Kidney (tissue), 14 donors: ENCODE results near the gene CCNJL. TPM values are rescaled to one million over a fixed set of nuclear protein-coding genes. Genes with fewer than 3 reads are reported as not detected.
A peak's percentile ranks its signal among the peaks of the same experiment; 100 is the strongest.

Experiments used
- DNase-seq, 5 donors: peaks; one replicate each; pipeline ENCODE4 v3.0.0-alpha.2; 2013 to 2020
- FAIRE-seq: peaks from 2 replicates; lab custom pipeline; 2012; peaks lifted over from hg19 to GRCh38; lab: Jason Lieb, UNC
- H3K27ac ChIP-seq, 2 donors: one replicate each; pipeline ENCODE4 v1.7.0; 2013; ENCODE audit warnings: low read depth in 2 of 2, low read length in 2 of 2, inconsistent platforms in 1 of 2
- H3K27me3 ChIP-seq: one replicate; pipeline ENCODE4 v1.7.1; 2013; ENCODE audit warnings: low read length, inconsistent platforms; ENCODE audit not compliant: control insufficient read depth, insufficient read depth
- H3K36me3 ChIP-seq, 3 donors: one replicate each; pipeline versions ENCODE4 v1.7.0 to v1.7.1; 2013; ENCODE audit warnings: low read length in 3 of 3, control low read depth in 1 of 3, inconsistent platforms in 1 of 3; ENCODE audit not compliant: insufficient read depth in 3 of 3, control insufficient read depth in 2 of 3
- H3K4me1 ChIP-seq, 3 donors: one replicate each; pipeline versions ENCODE4 v1.7.0 to v1.7.1; 2013; ENCODE audit warnings: low read length in 3 of 3, inconsistent platforms in 1 of 3, low read depth in 1 of 3; ENCODE audit not compliant: control insufficient read depth in 2 of 3, insufficient read depth in 2 of 3
- H3K4me3 ChIP-seq, 3 donors: one replicate each; pipeline versions ENCODE4 v1.7.0 to v1.8.1; 2013; ENCODE audit warnings: low read length in 3 of 3, control low read depth in 1 of 3, inconsistent platforms in 1 of 3
- H3K9ac ChIP-seq, 3 donors: one replicate each; pipeline versions ENCODE4 v1.7.0 to v1.7.1; 2013; ENCODE audit warnings: low read length in 3 of 3, control low read depth in 1 of 3, inconsistent platforms in 1 of 3
- H3K9me3 ChIP-seq, 3 donors: one replicate each; pipeline versions ENCODE4 v1.7.0 to v1.7.1; 2013; ENCODE audit warnings: low read length in 3 of 3, control low read depth in 1 of 3, inconsistent platforms in 1 of 3; ENCODE audit not compliant: control insufficient read depth in 2 of 3, insufficient read depth in 1 of 3
- intact Hi-C: fragments of 100-400 bp; cut with DNase I; formaldehyde crosslinking; loops from one replicate; pipeline ENCODE4 v1.11.1; 2022
- polyA plus RNA-seq: library from polyadenylated mRNA; stranded (reverse); fragments of 350-450 nt; fragmentation: Illumina TruSeq; extraction: RNeasy Lipid Tissue Mini Kit (QIAGEN cat#74804); gene quantifications from one replicate; pipeline ENCODE4 v1.2.3, GENCODE V29; 2014; ENCODE audit warnings: low read depth, low replicate concordance; ENCODE audit not compliant: insufficient read depth
- total RNA-seq: library from RNA; stranded (reverse); fragmentation: NEBNext Ultra II Directional; extraction: Animal tissue kit (Norgen Biotek cat#: 25700); gene quantifications from one replicate; pipeline ENCODE4 v1.2.1, GENCODE V29; 2021
- TF ChIP-seq, protein P1 (sequence below): IDR thresholded peaks from 3 replicates; pipeline ENCODE4 v1.5.1; 2012; ENCODE audit warnings: mild to moderate bottlenecking, moderate library complexity, borderline replicate concordance; ENCODE audit not compliant: insufficient read depth; ENCODE audit errors: extremely low read depth
- donor health status: control.
- donor health status: control.
- donor health status: control.
- donor health status: control.
- donor health status: control.
- donor health status: DM: yes; HTN: yes; CAD: no.
- donor health status: Normal renal cell carcinoma (clear cell type).

Gene CCNJL
- total and polyA plus RNA-seq, 2 donors from 2014 or later: 1.6 to 3.8 TPM

GRCh38 chr5:160315968-160316367 lies 3.6 kb upstream of the CCNJL start:
- FAIRE-seq (no peak), DNase-seq (peak in 1 of 5 donors; percentile 19)
- TF ChIP-seq, protein P1, sequence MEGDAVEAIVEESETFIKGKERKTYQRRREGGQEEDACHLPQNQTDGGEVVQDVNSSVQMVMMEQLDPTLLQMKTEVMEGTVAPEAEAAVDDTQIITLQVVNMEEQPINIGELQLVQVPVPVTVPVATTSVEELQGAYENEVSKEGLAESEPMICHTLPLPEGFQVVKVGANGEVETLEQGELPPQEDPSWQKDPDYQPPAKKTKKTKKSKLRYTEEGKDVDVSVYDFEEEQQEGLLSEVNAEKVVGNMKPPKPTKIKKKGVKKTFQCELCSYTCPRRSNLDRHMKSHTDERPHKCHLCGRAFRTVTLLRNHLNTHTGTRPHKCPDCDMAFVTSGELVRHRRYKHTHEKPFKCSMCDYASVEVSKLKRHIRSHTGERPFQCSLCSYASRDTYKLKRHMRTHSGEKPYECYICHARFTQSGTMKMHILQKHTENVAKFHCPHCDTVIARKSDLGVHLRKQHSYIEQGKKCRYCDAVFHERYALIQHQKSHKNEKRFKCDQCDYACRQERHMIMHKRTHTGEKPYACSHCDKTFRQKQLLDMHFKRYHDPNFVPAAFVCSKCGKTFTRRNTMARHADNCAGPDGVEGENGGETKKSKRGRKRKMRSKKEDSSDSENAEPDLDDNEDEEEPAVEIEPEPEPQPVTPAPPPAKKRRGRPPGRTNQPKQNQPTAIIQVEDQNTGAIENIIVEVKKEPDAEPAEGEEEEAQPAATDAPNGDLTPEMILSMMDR: no peak
- intact Hi-C loops: no loop called here
- H3K27me3 ChIP-seq: no peaks in the 10 kb centered on the region
- no peak overlapping the region for H3K27ac ChIP-seq
- no peak overlapping the region for H3K4me3 ChIP-seq
- no peaks in the 10 kb centered on the region for H3K36me3 ChIP-seq
- no peaks in the 10 kb centered on the region for H3K9me3 ChIP-seq
- H3K4me1 ChIP-seq: peaks cover 0 to 5% (median 0%) of the 10 kb centered on the region in 3 donors
- no peak overlapping the region for H3K9ac ChIP-seq

- Histone ChIP-seq H3K4me1 (peaks cover 0 to 5% (median 0%) of the 10 kb centered on the region in 3 donors), H3K36me3 (no peaks in the 10 kb centered on the region), H3K9ac (peak overlapping the region in 2 of 3 donors; percentile 39 to 59), H3K9me3 (no peaks in the 10 kb centered on the region), H3K4me3 (peak overlapping the region; percentile 56 to 71 (median 57)), H3K27me3 (no peaks in the 10 kb centered on the region), H3K27ac (peak overlapping the region in 1 of 2 donors; percentile 50)
- FAIRE-seq (no peak), DNase-seq (peak in 1 of 5 donors; percentile 22)
- TF ChIP-seq, protein P1: no peak
- intact Hi-C loops: no loop called here
Measured at GRCh38 chr5:160312960-160313727, 780 bp upstream of the CCNJL start.

DNA sequence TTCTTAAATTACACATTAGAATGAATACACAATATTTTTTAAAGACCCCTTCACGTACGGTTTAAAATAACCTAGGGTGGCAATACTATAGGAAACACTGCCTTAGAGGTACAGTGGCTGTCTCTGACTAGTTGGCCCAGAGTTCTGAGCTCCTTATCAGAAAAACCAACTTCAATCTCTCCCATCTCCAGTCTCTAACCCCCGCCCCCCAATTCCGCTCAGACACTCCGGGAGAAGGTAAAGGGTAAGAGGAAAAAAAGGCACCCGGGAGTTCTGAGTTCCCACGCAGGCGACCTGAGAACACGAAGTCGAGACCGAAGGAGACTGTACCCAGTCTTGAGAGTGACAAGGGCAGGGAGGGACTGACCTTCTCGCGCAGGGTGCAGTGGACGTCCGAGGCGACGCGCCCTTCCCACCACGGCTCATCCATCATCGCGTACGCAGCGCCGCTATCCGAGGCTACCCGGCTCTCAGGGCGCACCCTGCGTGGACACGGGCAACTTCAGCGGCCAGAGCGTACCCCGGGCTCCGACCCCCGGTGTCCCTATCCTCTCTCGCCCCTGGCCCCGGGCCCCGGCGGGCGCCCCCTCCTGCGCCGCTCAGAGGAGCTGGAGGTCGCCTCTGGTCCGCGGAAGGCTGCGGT lies 752 bp downstream of the CCNJL start:
- no peaks in the 10 kb centered on the region for H3K27me3 ChIP-seq
- intact Hi-C loops: no loop called here
- TF ChIP-seq, protein P1: no peak
- peak overlapping the region in 2 of 3 donors; percentile 34 to 41 for H3K9ac ChIP-seq
- H3K27ac ChIP-seq: peak overlapping the region; percentile 10 to 15
- DNase-seq (peak in 2 of 5 donors; percentile 38 to 80), FAIRE-seq (no peak)
- peak overlapping the region; percentile 61 to 72 (median 68) for H3K4me3 ChIP-seq
- no peaks in the 10 kb centered on the region for H3K9me3 ChIP-seq
- peaks cover 0 to 2% (median 0%) of the 10 kb centered on the region in 3 donors for H3K4me1 ChIP-seq
- no peaks in the 10 kb centered on the region for H3K36me3 ChIP-seq
